H7 (cell line): ENCODE measurements around the gene HIBCH. TPM values are rescaled to one million over a fixed set of nuclear protein-coding genes. Genes with fewer than 3 reads are reported as not detected.

Experiments used
- DNase-seq: peaks from one replicate; pipeline ENCODE4 v3.0.0; 2012
- H3K27me3 ChIP-seq: 2 replicates; pipeline ENCODE4 v1.6.0; 2011; ENCODE audit warnings: mild to moderate bottlenecking, low read length; ENCODE audit not compliant: control insufficient read depth, insufficient read depth
- H3K36me3 ChIP-seq: replicated peaks from 2 replicates; pipeline ENCODE4 v1.5.1; 2011; ENCODE audit warnings: low read length; ENCODE audit not compliant: control insufficient read depth, insufficient read depth
- H3K4me3 ChIP-seq: 2 replicates; pipeline ENCODE4 v1.5.1; 2011; ENCODE audit warnings: low read depth, mild to moderate bottlenecking, control low read depth, low read length, moderate library complexity; ENCODE audit not compliant: insufficient read depth
- total RNA-seq: library from RNA; depleted of rRNA; stranded (reverse); fragments of >200 nt; shearing (Covaris generic); gene quantifications from 2 replicates; pipeline ENCODE4 v1.2.3, GENCODE V29; 2014

The HIBCH gene
- total RNA-seq, 1 experiment from 2014 or later, result 13.0 TPM

DNA sequence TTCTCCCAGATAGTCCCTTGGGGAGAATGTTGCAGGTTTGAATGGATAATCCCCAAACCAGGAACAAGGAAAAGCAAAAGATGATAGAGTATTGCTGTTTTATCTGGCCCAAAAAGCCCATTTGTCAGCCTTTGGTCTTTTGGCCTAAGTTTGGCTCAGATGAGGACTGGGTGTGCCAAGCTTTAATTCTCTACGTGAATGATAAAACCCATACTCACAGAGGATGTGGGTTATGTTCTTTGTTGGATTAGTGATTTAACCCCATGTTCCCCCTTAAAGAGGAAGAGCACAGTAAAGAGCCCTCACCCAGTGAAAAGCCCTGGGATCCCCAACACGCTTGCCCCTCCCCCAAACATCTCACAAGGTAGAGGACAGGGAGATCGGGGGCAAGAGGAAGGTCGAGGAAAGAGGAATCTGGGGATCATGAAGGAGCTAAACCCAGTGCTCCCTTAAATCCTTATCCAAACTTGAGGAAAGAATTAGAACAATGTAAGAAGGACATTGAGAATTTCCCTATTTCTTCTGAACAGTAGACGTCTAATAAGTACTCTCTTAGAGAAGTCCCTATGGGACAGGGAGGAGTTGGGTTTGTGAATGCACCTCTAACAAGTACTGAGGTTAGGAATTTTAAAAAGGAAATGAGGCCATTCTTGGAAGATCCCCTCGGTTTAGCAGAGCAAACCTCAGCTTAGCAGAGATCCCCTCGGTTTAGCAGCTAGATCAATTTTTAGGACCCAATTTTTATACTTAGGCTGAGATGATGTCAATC is 105.0 kb downstream of the HIBCH start:
- H3K27me3 ChIP-seq, result no peaks in the 10 kb centered on the region
- no peak overlapping the region for H3K4me3 ChIP-seq
- H3K36me3 ChIP-seq, result no peaks in the 10 kb centered on the region
- DNase-seq, result no peak

DNA sequence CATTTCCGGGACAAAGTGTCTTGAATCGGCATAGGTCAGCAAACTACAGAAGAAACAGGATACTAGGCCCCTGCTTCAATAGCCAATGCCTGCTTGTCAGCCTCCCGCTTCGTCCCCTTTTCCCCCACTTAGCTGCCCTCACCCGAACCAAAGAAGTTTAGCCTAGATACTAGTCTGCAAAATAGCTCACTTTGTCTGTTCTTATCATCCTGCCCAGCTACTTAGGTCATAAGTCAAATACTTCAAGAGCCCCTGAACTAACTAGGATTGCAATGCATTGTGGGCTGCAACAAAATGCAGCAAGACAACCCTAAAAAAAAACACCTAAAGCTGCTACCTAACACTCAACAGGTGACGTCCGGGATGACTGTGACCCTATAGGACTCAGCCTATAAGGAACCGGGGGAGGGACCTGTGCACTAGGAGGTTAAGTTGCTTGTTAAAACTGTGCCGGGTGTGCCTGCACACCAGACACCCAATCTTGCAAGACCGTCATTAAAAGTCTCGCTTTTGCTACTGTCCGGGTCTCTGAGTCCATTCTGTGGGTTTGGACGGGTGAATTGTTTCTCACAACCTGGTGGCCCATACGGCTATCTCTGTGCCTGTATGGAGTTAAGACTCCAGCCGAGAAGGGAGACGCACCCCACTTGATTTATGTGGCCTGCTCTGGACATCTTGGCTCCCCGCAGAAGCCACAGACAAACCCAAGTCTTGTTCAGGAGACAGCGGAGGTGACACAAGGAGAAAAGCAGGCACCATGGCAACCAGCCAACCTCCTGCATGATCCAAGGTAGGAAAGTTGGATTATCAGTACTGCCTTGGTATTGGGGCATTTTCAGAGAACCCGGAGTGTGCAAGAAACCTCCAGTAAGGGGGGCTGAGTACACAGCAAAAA is 105.9 kb downstream of the HIBCH start:
- Histone ChIP-seq H3K27me3 (no peaks in the 10 kb centered on the region), H3K36me3 (no peaks in the 10 kb centered on the region; the same call in 1 of the 2 replicates), H3K4me3 (no peak overlapping the region)
- DNase-seq, result no peak

GRCh38 chr2:190210471-190210870 is 109.2 kb downstream of the HIBCH start:
- DNase-seq, result no peak
- Histone ChIP-seq H3K4me3 (no peak overlapping the region), H3K27me3 (no peaks in the 10 kb centered on the region), H3K36me3 (no peaks in the 10 kb centered on the region; the same call in 1 of the 2 replicates)

GRCh38 chr2:190209559-190209958 is 110.1 kb downstream of the HIBCH start:
- no peak for DNase-seq
- Histone ChIP-seq H3K4me3 (no peak overlapping the region), H3K36me3 (no peaks in the 10 kb centered on the region; the same call in 1 of the 2 replicates), H3K27me3 (no peaks in the 10 kb centered on the region)

GRCh38 chr2:190207930-190208329 is 111.7 kb downstream of the HIBCH start:
- no peak for DNase-seq
- Histone ChIP-seq H3K4me3 (no peak overlapping the region), H3K36me3 (no peaks in the 10 kb centered on the region; the same call in 1 of the 2 replicates), H3K27me3 (no peaks in the 10 kb centered on the region)

- no peaks in the 10 kb centered on the region; the same call in 1 of the 2 replicates for H3K36me3 ChIP-seq
- no peak overlapping the region for H3K4me3 ChIP-seq
- no peak for DNase-seq
- no peaks in the 10 kb centered on the region for H3K27me3 ChIP-seq
Measured at GRCh38 chr2:190205657-190206056, 114.0 kb downstream of the HIBCH start.

GRCh38 chr2:190202604-190203003 is 117.0 kb downstream of the HIBCH start:
- no peak overlapping the region for H3K4me3 ChIP-seq
- H3K36me3 ChIP-seq, result no peaks in the 10 kb centered on the region; the same call in 1 of the 2 replicates
- no peaks in the 10 kb centered on the region for H3K27me3 ChIP-seq
- no peak for DNase-seq

GRCh38 chr2:190202018-190202417 is 117.6 kb downstream of the HIBCH start:
- DNase-seq, result no peak
- H3K4me3 ChIP-seq, result no peak overlapping the region

DNA sequence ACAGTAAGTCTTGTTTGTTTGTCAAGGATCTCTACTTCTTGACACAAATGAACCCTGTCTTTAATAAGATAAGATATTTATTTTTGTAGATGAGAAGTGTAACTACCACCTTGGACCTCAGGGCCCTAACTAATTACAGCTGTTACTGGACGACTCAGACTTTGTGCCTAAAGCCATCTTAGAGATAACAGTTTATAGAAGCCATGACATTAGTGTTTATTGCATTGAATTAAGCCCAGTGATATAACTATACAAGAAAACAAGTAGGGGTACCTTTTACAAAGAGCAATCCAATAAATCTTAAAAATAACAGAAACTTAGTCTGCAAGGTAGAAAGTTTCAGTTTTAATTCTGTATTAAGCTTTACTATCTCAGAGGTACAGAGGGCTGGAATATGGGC is 119.0 kb downstream of the HIBCH start:
- Histone ChIP-seq H3K27me3 (no peaks in the 10 kb centered on the region), H3K4me3 (no peak overlapping the region), H3K36me3 (no peaks in the 10 kb centered on the region; the same call in 1 of the 2 replicates)
- no peak for DNase-seq

More at GRCh38 chr2:190202018-190202417, 117.6 kb downstream of the HIBCH start:
- Histone ChIP-seq H3K27me3 (no peaks in the 10 kb centered on the region), H3K36me3 (no peaks in the 10 kb centered on the region; the same call in 1 of the 2 replicates)

- DNase-seq, result no peak
- H3K36me3 ChIP-seq, result no peaks in the 10 kb centered on the region; the same call in 1 of the 2 replicates
- H3K27me3 ChIP-seq, result no peaks in the 10 kb centered on the region
- no peak overlapping the region for H3K4me3 ChIP-seq
Measured at GRCh38 chr2:190199530-190199929, 120.1 kb downstream of the HIBCH start.

GRCh38 chr2:190199109-190199508 is 120.5 kb downstream of the HIBCH start:
- Histone ChIP-seq H3K36me3 (no peaks in the 10 kb centered on the region; the same call in 1 of the 2 replicates), H3K4me3 (no peak overlapping the region), H3K27me3 (no peaks in the 10 kb centered on the region)
- no peak for DNase-seq

- H3K36me3 ChIP-seq, result no peaks in the 10 kb centered on the region; the same call in 1 of the 2 replicates
- H3K27me3 ChIP-seq, result no peaks in the 10 kb centered on the region
- no peak overlapping the region for H3K4me3 ChIP-seq
- DNase-seq, result no peak
Measured at GRCh38 chr2:190197143-190197720, 122.4 kb downstream of the HIBCH start.

- no peak for DNase-seq
- H3K27me3 ChIP-seq, result no peaks in the 10 kb centered on the region
- H3K36me3 ChIP-seq, result no peaks in the 10 kb centered on the region
- H3K4me3 ChIP-seq, result no peak overlapping the region
Measured at GRCh38 chr2:190190507-190191162, 129.0 kb downstream of the HIBCH start.

- no peak overlapping the region for H3K4me3 ChIP-seq
- no peaks in the 10 kb centered on the region for H3K27me3 ChIP-seq
- no peaks in the 10 kb centered on the region for H3K36me3 ChIP-seq
- no peak for DNase-seq
Measured at GRCh38 chr2:190188289-190188688, 131.3 kb downstream of the HIBCH start.
